Upper lobe of left lung (tissue), 6 donors: ENCODE measurements around the gene ARHGAP15. TPM values are rescaled to one million over a fixed set of nuclear protein-coding genes. Genes with fewer than 3 reads are reported as not detected.
A peak's percentile ranks its signal among the peaks of the same experiment; 100 is the strongest.

Experiments
- ATAC-seq, 2 donors: fragments of 200-7000 bp; cut with Tn5 transposase; one replicate each; pipeline ENCODE4 v1.9.1; 2022; ENCODE audit warnings: mild to moderate bottlenecking in 2 of 2, moderate library complexity in 2 of 2; ENCODE audit not compliant: low FRiP score in 2 of 2
- DNase-seq, 2 donors: peaks; one replicate each; pipeline ENCODE4 v3.0.0-alpha.2; 2019 to 2020
- H3K27ac ChIP-seq, 4 donors: fragments of 200-600 bp; sonication (generic); one replicate each; pipeline ENCODE4 v1.5.1; 2016 to 2019
- H3K27me3 ChIP-seq, 4 donors: fragments of 200-600 bp; sonication (generic); one replicate each; pipeline ENCODE4 v1.5.1; 2017 to 2019
- H3K36me3 ChIP-seq, 4 donors: fragments of 200-600 bp; sonication (generic); one replicate each; pipeline ENCODE4 v1.5.1; 2016 to 2019
- H3K4me1 ChIP-seq, 4 donors: fragments of 200-600 bp; sonication (generic); one replicate each; pipeline ENCODE4 v1.5.1; 2018 to 2019
- H3K4me3 ChIP-seq, 4 donors: fragments of 200-600 bp; sonication (generic); one replicate each; pipeline ENCODE4 v1.5.1; 2017 to 2019; ENCODE audit warnings: mild to moderate bottlenecking in 2 of 4, moderate library complexity in 1 of 4
- H3K9me3 ChIP-seq, 4 donors: fragments of 200-600 bp; sonication (generic); one replicate each; pipeline ENCODE4 v1.5.1; 2018 to 2019
- EP300 ChIP-seq, 4 donors: sonication (generic); formaldehyde crosslinking; IDR thresholded peaks; one replicate each; pipeline ENCODE4 v1.5.1; 2017; ENCODE audit warnings: antibody characterized with exemption in 4 of 4, control low read depth in 2 of 4
- POLR2A ChIP-seq, 4 donors: fragments of 450-650 bp; IDR thresholded peaks; one replicate each; pipeline ENCODE4 v1.5.1; 2016 to 2017; ENCODE audit warnings: antibody characterized with exemption in 4 of 4, mild to moderate bottlenecking in 2 of 4
- POLR2AphosphoS5 ChIP-seq, 2 donors: sonication (generic); formaldehyde crosslinking; IDR thresholded peaks; one replicate each; pipeline ENCODE4 v1.5.1; 2017; ENCODE audit warnings: antibody characterized with exemption in 2 of 2
- WGBS, 2 donors: methylation state at CpG; one replicate each; pipeline ENCODE4 v1.1.5; 2017 to 2018; 5-methylcytosine and 5-hydroxymethylcytosine counted together
- total RNA-seq, 6 donors: library from RNA; depleted of rRNA in 4 of 6; stranded (reverse); fragments of >200 nt in 4 of 6; gene quantifications; one replicate each; pipeline versions ENCODE4 v1.1.0 to v1.2.1, GENCODE V29; 2016 to 2021
- TF ChIP-seq, protein P1 (sequence below), 6 experiments: fragments of 450-650 bp in 4 of 6; fragments of 200-600 bp in 2 of 6; sonication (generic) in 2 of 6; IDR thresholded peaks; one replicate each; pipeline ENCODE4 v1.5.1; 2016 to 2019; ENCODE audit warnings: antibody characterized with exemption in 6 of 6
- donor health status: DM: no; HTN: no; CAD: no; lungs with moderate emphysema.
- donor health status: DM: no; HTN: yes; CAD: no; lungs with severe emphysema.

ARHGAP15 gene
- total RNA-seq, 6 donors from 2014 or later = 11.9 to 57.6 (median 17.5) TPM

- Histone ChIP-seq H3K36me3 (no peaks in the 10 kb centered on the region), H3K9me3 (no peaks in the 10 kb centered on the region), H3K27ac (no peak overlapping the region), H3K4me1 (no peaks in the 10 kb centered on the region), H3K27me3 (no peaks in the 10 kb centered on the region), H3K4me3 (no peak overlapping the region)
- WGBS, 2 donors = 58 to 69% methylated on average over 1 of the region's 1 CpG
- no peak for DNase-seq
- TF ChIP-seq POLR2AphosphoS5 (IDR thresholded peaks at IDR 0.05) (no peak), EP300 (IDR thresholded peaks at IDR 0.05) (no peak), POLR2A (IDR thresholded peaks at IDR 0.05) (no peak)
- TF ChIP-seq, protein P1, sequence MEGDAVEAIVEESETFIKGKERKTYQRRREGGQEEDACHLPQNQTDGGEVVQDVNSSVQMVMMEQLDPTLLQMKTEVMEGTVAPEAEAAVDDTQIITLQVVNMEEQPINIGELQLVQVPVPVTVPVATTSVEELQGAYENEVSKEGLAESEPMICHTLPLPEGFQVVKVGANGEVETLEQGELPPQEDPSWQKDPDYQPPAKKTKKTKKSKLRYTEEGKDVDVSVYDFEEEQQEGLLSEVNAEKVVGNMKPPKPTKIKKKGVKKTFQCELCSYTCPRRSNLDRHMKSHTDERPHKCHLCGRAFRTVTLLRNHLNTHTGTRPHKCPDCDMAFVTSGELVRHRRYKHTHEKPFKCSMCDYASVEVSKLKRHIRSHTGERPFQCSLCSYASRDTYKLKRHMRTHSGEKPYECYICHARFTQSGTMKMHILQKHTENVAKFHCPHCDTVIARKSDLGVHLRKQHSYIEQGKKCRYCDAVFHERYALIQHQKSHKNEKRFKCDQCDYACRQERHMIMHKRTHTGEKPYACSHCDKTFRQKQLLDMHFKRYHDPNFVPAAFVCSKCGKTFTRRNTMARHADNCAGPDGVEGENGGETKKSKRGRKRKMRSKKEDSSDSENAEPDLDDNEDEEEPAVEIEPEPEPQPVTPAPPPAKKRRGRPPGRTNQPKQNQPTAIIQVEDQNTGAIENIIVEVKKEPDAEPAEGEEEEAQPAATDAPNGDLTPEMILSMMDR (IDR thresholded peaks at IDR 0.05) = no peak
- ATAC-seq = no peak
Observed at GRCh38 chr2:143801561-143801960, 672.3 kb downstream of the ARHGAP15 start.

GRCh38 chr2:143802242-143802641 lies 673.0 kb downstream of the ARHGAP15 start:
- no peak overlapping the region for H3K4me3 ChIP-seq
- H3K4me1 ChIP-seq = no peaks in the 10 kb centered on the region
- WGBS, 2 donors = 44 to 53% methylated on average over 4 of the region's 4 CpGs
- DNase-seq (no peak), ATAC-seq (no peak)
- no peaks in the 10 kb centered on the region for H3K27me3 ChIP-seq
- TF ChIP-seq EP300 (IDR thresholded peaks at IDR 0.05) (no peak), POLR2AphosphoS5 (IDR thresholded peaks at IDR 0.05) (no peak), POLR2A (IDR thresholded peaks at IDR 0.05) (no peak)
- TF ChIP-seq, protein P1 (IDR thresholded peaks at IDR 0.05) = no peak
- no peak overlapping the region for H3K27ac ChIP-seq
- no peaks in the 10 kb centered on the region for H3K9me3 ChIP-seq
- H3K36me3 ChIP-seq = no peaks in the 10 kb centered on the region

DNA sequence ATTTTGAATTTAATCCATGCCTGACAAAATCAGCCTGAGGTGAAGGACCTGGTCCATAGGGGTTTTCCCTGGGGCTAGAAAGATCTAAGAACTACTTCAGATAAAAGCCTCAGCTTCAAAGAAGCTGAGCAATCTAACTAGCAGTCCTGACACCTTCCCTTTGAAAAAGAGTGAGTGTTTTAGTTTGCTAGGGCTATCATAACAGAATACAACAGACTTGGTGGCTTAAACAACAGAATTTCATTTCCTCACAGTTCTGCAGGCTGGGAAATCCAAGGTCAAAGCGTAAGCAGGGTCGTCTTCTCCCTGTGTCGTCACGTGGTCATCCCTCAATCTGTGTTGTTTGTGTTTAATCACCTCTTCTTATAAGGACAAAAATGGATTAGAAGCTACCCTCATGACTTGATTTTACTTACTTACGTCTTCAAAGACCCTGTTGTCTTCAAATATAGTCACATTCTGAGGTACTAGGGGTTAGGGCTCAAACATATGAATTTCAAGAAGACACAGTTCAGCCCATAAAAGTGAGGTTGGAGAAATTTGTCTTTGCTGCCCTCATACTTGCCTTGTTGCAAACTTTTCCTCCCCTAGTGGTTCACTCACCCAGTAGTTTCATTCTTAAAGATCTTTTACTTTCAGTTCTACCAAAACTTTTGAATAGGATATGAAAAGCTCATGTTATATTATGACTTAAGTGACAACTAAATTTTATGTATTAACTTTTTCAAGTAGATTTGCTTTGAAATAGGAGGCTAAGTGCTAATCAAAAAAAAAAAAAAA lies 673.8 kb downstream of the ARHGAP15 start:
- Histone ChIP-seq H3K27ac (peak overlapping the region in 2 of 4 donors; percentile 4 to 20), H3K27me3 (no peaks in the 10 kb centered on the region), H3K36me3 (no peaks in the 10 kb centered on the region), H3K4me3 (no peak overlapping the region), H3K4me1 (peaks cover 0 to 2% (median 0%) of the 10 kb centered on the region in 4 donors), H3K9me3 (no peaks in the 10 kb centered on the region)
- 72 to 78% methylated on average over 5 of the region's 5 CpGs for WGBS, 2 donors
- no peak for ATAC-seq
- no peak for DNase-seq
- TF ChIP-seq EP300 (IDR thresholded peaks at IDR 0.05) (no peak), POLR2A (IDR thresholded peaks at IDR 0.05) (no peak), POLR2AphosphoS5 (IDR thresholded peaks at IDR 0.05) (no peak)
- TF ChIP-seq, protein P1 (IDR thresholded peaks at IDR 0.05) = no peak

GRCh38 chr2:143803936-143804335 lies 674.7 kb downstream of the ARHGAP15 start:
- Histone ChIP-seq H3K9me3 (no peaks in the 10 kb centered on the region), H3K36me3 (no peaks in the 10 kb centered on the region), H3K4me3 (no peak overlapping the region), H3K4me1 (peaks cover 0 to 2% (median 0%) of the 10 kb centered on the region in 4 donors), H3K27ac (peak overlapping the region in 1 of 4 donors; percentile 4), H3K27me3 (no peaks in the 10 kb centered on the region)
- TF ChIP-seq POLR2AphosphoS5 (IDR thresholded peaks at IDR 0.05) (no peak), POLR2A (IDR thresholded peaks at IDR 0.05) (no peak), EP300 (IDR thresholded peaks at IDR 0.05) (no peak)
- TF ChIP-seq, protein P1 (IDR thresholded peaks at IDR 0.05) = no peak
- DNase-seq (no peak), ATAC-seq (no peak)
- WGBS, 2 donors = 76 to 77% methylated on average over 3 of the region's 3 CpGs

DNA sequence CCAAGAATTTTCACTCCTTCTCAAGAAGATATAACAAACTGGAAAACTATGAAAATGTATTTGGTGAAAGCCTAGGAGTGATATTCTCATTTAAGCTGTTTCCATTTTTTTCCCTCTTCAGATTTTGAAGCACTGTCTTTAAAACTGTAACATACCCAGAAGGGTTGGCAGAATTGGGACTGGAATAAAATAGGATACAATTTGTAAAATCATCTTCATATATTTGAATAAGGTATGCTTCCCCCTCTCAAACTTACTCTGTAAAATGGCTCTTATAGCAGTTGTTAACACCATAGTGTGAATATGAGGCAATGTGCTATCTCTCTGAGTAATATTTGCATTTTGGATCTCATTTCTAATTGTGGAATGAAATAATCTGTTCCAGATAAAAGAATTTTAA lies 676.4 kb downstream of the ARHGAP15 start:
- no peaks in the 10 kb centered on the region for H3K36me3 ChIP-seq
- no peak overlapping the region for H3K27ac ChIP-seq
- H3K4me1 ChIP-seq = peaks cover 0 to 2% (median 0%) of the 10 kb centered on the region in 4 donors
- H3K27me3 ChIP-seq = no peaks in the 10 kb centered on the region
- TF ChIP-seq, protein P1 (IDR thresholded peaks at IDR 0.05) = no peak
- no peak for TF ChIP-seq POLR2A (IDR thresholded peaks at IDR 0.05)
- no peak for TF ChIP-seq POLR2AphosphoS5 (IDR thresholded peaks at IDR 0.05)
- TF ChIP-seq EP300 (IDR thresholded peaks at IDR 0.05) = no peak
- H3K9me3 ChIP-seq = no peaks in the 10 kb centered on the region
- ATAC-seq (no peak), DNase-seq (no peak)
- no peak overlapping the region for H3K4me3 ChIP-seq
